Astrocyte of the spinal cord (primary cell): ENCODE measurements around the gene SH3BP1.

Source experiments
- DNase-seq: peaks from one replicate; pipeline ENCODE4 v3.0.0; 2011; ENCODE audit warnings: low read depth, low spot score
- H3K4me3 ChIP-seq: 2 replicates; pipeline ENCODE4 v1.5.1; 2011; ENCODE audit warnings: low read depth, mild to moderate bottlenecking, low read length, moderate library complexity
- in situ Hi-C: cut with HindIII; loops from 2 replicates; pipeline ENCODE4 v1.10.0; 2017; ENCODE audit warnings: low sequenced_read_pairs
- TF ChIP-seq, protein P1 (sequence below): IDR thresholded peaks from 2 replicates; pipeline ENCODE4 v1.5.1; 2012; ENCODE audit warnings: low read depth, mild to moderate bottlenecking, low read length, inconsistent platforms

The SH3BP1 gene

DNA sequence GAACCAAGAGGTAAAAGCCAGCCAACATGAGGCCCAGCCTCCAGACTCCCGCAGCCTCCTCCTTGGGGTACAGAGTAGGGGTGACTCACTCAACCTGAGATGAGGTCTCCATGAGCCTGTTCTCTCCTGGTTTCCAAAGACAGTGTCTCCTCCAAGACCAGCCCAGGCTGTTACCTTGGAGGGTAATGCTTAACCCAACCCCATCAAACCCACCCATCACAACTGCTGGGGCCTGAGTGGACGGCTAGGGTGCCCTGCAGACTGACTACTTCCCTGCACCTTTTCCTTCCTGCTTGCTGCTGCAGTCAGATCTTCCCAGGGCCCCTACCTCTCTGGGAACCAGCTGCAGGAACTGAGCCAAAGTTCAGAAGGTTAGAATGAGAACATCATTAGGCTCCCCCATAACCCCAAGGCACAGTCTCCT lies 41.5 kb downstream of the SH3BP1 start:
- H3K4me3 ChIP-seq: no peak overlapping the region
- DNase-seq: peak; percentile 40
- in situ Hi-C loops: no loop called here
- TF ChIP-seq, protein P1, sequence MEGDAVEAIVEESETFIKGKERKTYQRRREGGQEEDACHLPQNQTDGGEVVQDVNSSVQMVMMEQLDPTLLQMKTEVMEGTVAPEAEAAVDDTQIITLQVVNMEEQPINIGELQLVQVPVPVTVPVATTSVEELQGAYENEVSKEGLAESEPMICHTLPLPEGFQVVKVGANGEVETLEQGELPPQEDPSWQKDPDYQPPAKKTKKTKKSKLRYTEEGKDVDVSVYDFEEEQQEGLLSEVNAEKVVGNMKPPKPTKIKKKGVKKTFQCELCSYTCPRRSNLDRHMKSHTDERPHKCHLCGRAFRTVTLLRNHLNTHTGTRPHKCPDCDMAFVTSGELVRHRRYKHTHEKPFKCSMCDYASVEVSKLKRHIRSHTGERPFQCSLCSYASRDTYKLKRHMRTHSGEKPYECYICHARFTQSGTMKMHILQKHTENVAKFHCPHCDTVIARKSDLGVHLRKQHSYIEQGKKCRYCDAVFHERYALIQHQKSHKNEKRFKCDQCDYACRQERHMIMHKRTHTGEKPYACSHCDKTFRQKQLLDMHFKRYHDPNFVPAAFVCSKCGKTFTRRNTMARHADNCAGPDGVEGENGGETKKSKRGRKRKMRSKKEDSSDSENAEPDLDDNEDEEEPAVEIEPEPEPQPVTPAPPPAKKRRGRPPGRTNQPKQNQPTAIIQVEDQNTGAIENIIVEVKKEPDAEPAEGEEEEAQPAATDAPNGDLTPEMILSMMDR: no peak

DNA sequence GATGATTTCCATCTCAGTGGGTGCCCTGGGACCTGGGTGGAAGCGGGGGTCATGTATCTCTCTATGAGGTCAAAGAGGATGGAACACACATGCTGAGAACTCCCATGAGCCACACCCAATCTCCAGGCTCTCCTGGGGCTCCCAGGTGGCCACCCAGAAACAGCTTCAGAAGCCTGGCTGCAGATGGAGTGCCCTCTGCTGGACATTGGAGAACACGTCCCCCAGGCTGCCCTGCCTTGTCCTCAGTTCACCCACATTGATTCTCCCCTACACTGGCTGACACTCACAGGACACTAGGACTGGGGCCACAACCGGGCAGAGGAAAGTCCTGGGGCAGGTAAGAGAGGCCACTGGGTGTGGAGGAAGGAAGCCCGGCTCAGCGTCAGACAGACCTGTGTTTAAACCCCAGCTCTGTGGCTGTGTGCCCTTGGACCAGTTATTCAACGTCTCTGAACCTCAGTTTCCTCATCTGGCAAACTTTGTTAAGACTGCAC lies 42.1 kb downstream of the SH3BP1 start:
- peak; percentile 74 for DNase-seq
- H3K4me3 ChIP-seq: no peak overlapping the region
- in situ Hi-C loops: no loop called here
- TF ChIP-seq, protein P1: peak; percentile 94

DNA sequence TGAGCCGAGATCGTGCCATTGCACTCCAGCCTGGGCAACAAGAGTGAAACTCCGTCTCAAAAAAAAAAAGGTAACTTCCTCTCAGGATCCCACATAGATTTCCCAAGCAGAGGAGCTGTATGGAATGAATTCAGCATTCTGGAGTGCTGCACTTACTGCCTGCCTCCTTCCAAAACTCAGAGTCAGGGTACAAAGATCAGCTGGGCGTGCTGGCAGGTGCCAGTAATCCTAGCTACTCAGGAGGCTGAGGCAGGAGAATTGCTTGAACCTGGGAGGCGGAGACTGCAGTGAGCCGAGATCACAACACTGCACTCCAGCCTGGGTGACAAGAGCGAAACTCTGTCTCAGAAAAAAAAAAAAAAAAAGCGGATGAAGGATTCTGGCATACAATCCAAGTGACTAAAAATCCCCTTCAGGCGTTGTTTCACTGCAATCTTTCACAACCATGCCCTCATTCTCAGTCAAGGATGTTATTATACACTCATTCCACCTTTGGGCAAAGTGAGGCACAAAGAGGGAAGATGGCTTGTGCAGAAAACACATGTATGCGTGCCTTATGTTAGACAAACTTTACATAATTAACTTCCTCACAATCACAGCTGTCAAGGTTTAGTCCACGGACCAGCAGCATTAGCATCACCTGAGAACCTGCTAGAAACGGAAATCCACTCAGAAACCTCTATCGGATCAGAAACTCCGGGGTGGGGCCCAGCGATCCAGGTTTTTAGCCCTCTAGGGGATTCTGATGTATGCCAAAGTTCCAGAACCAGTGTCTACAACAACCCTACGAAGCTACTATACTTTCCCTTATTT lies 45.5 kb downstream of the SH3BP1 start:
- TF ChIP-seq, protein P1: no peak
- in situ Hi-C loops: no loop called here
- no peak for DNase-seq
- no peak overlapping the region for H3K4me3 ChIP-seq

DNA sequence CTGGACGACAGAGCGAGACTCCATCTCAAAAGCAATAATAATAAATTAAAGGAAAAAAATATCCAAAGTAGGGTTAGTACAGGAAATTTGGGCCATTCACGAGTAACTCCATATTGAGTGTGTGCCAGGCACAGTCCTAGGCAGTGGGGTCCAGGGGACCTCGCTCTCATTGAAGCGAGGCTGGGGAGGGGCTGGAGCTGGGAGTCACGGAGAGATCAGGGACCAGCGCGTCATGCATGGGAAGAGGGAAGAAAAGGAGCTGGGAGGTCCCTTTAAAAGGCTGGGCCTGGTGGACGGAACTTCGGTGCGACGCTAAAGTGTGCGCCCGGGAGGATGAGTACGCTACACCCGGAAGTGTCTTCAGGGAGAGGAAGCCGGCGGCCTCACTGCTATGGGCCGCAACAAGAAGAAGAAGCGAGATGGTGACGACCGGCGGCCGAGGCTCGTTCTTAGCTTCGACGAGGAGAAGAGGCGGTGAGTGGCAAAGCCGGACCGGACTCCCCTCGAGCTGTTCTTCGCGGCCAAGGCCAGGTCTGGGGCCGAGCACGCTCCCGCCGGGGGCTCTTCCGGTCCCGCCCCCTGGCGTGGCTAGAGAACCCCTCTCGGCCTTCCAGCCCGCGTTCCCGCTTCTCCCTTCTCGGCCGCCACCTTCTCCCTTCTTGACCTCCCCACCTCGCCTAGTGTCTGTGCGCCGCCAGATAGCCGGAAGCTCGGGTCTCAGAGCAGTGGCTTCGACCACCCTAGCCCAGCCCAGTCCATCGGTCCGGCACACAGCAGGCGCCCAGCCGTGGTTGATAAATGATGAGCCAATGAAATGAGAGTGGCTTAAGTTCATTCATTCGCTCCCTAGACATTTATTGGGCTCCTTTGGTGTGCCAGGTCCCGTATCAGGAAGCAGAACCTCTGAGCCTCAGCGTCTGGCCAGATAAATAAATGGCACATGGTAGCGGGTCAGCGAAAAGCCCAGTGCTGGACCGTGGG lies 46.8 kb downstream of the SH3BP1 start, which contains the start of gene NOL12:
TSS of gene NOL12 (plus strand) at position 342 of the 981 bp plus-strand sequence. CDS start at position 392, 50 bp downstream.
- DNase-seq: peak; percentile 90
- TF ChIP-seq, protein P1: no peak
- H3K4me3 ChIP-seq: peak within 1 kb of the TSS; percentile 83
- in situ Hi-C loops: no loop called here

DNA sequence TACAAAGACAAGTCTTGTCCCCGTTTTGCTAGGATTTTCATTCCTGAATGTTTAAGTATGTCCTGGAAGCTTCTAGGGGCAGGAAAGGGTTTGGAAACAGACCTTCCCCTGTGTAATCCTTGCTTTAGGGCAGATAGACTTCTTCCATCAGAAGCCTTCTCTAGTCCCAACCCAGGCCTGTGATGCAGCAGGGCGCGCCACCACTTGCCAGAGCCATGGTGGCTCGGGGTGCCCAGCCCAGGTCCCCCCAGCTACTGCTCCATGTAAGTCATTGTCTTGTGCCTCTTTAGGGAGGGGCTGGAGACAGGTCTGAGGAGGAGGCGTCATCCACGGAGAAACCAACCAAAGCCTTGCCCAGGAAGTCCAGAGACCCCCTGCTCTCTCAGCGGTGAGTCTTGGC lies 50.9 kb downstream of the SH3BP1 start:
- no peak overlapping the region for H3K4me3 ChIP-seq
- TF ChIP-seq, protein P1: no peak
- in situ Hi-C loops: no loop called here

DNA sequence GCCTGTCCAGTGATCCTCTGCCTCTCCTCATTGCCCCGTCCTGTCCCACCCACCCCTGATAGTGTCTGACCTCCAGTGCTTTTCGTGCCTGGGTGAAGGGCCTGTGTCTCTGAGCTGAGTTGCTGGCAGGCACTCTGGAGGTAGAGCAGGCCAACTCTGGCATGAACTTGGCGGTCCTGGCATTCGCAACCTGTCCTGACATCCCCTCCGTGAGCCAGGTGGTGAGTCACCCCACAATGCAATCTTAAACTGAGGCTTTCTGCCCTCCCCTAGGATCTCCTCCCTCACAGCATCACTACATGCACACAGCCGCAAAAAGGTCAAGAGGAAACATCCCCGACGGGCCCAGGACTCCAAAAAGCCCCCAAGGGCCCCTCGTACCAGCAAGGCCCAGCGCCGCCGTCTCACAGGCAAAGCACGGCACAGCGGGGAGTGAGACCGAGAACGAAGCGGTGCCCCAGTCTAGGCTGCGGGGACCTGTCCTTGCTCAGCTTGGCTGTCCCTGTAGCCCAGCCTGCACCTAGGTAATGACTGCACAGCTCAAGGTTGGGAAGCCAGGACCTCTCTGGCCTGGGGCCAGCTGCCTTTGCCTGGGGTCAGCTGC lies 51.5 kb downstream of the SH3BP1 start:
- no peak overlapping the region for H3K4me3 ChIP-seq
- TF ChIP-seq, protein P1: no peak
- in situ Hi-C loops: no loop called here
- DNase-seq: no peak

More for the DNA sequence above, 50.9 kb downstream of the SH3BP1 start:
- DNase-seq: no peak
